Measurements from ENCODE around the gene PACRG. TPM values are rescaled to one million over a fixed set of nuclear protein-coding genes. Genes with fewer than 3 reads are reported as not detected.

Gene PACRG
- polyA plus RNA-seq, 3 donors = not detected

GRCh38 chr6:162709431-162709830 is 18.3 kb upstream of the PACRG start:
- H3K4me1 Mint-ChIP-seq = peaks cover 16% of the 10 kb centered on the region

GRCh38 chr6:162710419-162710818 is 17.4 kb upstream of the PACRG start:
- no peak overlapping the region for H3K4me3 ChIP-seq (replicated peaks in 1 of 3; ENCODE audit: low read depth in 2 of 3, low read length in 3 of 3)
- H4K20me1 ChIP-seq (ENCODE audit: insufficient read depth, low read length) = no peaks in the 10 kb centered on the region
- H3K9me3 ChIP-seq (replicated peaks in 1 of 2; ENCODE audit: control insufficient read depth in 1 of 2, insufficient read depth in 1 of 2, low read length in 2 of 2) = no peaks in the 10 kb centered on the region
- Mint-ChIP-seq H3K27me3 (ENCODE audit: low read depth in 3 of 3) (peaks cover 0 to 2% (median 0%) of the 10 kb centered on the region in 3 donors), H3K4me1 (peaks cover 16% of the 10 kb centered on the region), H3K27ac (no peak overlapping the region), H3K9me3 (peaks cover 0 to 3% (median 0%) of the 10 kb centered on the region in 7 donors), H3K36me3 (no peaks in the 10 kb centered on the region), H3K4me3 (no peak overlapping the region)
- H3K79me2 ChIP-seq (ENCODE audit: insufficient read depth, low read length) = no peaks in the 10 kb centered on the region
- intact Hi-C loops (cut with micrococcal nuclease) = no loop called here
- H3K4me1 ChIP-seq (ENCODE audit: control insufficient read depth in 1 of 2, insufficient read depth in 2 of 2, low read length in 2 of 2) = peaks cover 0 to 11% of the 10 kb centered on the region in 2 donors
- H3K4me2 ChIP-seq (replicated peaks; ENCODE audit: extremely low read depth, low read length, poor library complexity, severe bottlenecking) = no peak overlapping the region
- H3K36me3 ChIP-seq (replicated peaks in 1 of 2; ENCODE audit: control insufficient read depth in 1 of 2, insufficient read depth in 2 of 2, low read length in 2 of 2) = no peaks in the 10 kb centered on the region
- no peak overlapping the region for H2AFZ ChIP-seq (ENCODE audit: insufficient read depth, low read depth, low read length, poor library complexity, severe bottlenecking)
- H3K27ac ChIP-seq (ENCODE audit: low read depth in 1 of 2, low read length in 2 of 2) = no peak overlapping the region
- no peaks in the 10 kb centered on the region for H3K27me3 ChIP-seq (ENCODE audit: control insufficient read depth in 2 of 2, insufficient read depth in 2 of 2, low read length in 2 of 2)
- no peak overlapping the region for H3K9ac ChIP-seq (ENCODE audit: insufficient read depth, low read length, poor library complexity, severe bottlenecking)
- DNase-seq = no peak
- WGBS (ENCODE audit: insufficient coverage) = no CpG with 5 or more reads among the region's 1 CpG
- TF ChIP-seq, protein P1, sequence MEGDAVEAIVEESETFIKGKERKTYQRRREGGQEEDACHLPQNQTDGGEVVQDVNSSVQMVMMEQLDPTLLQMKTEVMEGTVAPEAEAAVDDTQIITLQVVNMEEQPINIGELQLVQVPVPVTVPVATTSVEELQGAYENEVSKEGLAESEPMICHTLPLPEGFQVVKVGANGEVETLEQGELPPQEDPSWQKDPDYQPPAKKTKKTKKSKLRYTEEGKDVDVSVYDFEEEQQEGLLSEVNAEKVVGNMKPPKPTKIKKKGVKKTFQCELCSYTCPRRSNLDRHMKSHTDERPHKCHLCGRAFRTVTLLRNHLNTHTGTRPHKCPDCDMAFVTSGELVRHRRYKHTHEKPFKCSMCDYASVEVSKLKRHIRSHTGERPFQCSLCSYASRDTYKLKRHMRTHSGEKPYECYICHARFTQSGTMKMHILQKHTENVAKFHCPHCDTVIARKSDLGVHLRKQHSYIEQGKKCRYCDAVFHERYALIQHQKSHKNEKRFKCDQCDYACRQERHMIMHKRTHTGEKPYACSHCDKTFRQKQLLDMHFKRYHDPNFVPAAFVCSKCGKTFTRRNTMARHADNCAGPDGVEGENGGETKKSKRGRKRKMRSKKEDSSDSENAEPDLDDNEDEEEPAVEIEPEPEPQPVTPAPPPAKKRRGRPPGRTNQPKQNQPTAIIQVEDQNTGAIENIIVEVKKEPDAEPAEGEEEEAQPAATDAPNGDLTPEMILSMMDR (IDR thresholded peaks at IDR 0.05) = no peak

More at GRCh38 chr6:162709431-162709830, 18.3 kb upstream of the PACRG start:
- Mint-ChIP-seq H3K36me3 (no peaks in the 10 kb centered on the region), H3K4me3 (no peak overlapping the region), H3K27me3 (ENCODE audit: low read depth in 3 of 3) (no peaks in the 10 kb centered on the region), H3K27ac (no peak overlapping the region), H3K9me3 (peaks cover 0 to 3% (median 0%) of the 10 kb centered on the region in 7 donors)
- no peaks in the 10 kb centered on the region for H3K79me2 ChIP-seq (ENCODE audit: insufficient read depth, low read length)
- no peak overlapping the region for H2AFZ ChIP-seq (ENCODE audit: insufficient read depth, low read depth, low read length, poor library complexity, severe bottlenecking)
- no peaks in the 10 kb centered on the region for H4K20me1 ChIP-seq (ENCODE audit: insufficient read depth, low read length)
- H3K36me3 ChIP-seq (replicated peaks in 1 of 2; ENCODE audit: control insufficient read depth in 1 of 2, insufficient read depth in 2 of 2, low read length in 2 of 2) = no peaks in the 10 kb centered on the region
- intact Hi-C loops (cut with micrococcal nuclease) = no loop called here
- H3K4me3 ChIP-seq (replicated peaks in 1 of 3; ENCODE audit: low read depth in 2 of 3, low read length in 3 of 3) = no peak overlapping the region
- WGBS (ENCODE audit: insufficient coverage) = 100% methylated on average over 1 of the region's 4 CpGs
- no peaks in the 10 kb centered on the region for H3K9me3 ChIP-seq (replicated peaks in 1 of 2; ENCODE audit: control insufficient read depth in 1 of 2, insufficient read depth in 1 of 2, low read length in 2 of 2)
- TF ChIP-seq, protein P1 (IDR thresholded peaks at IDR 0.05) = no peak
- H3K27me3 ChIP-seq (ENCODE audit: control insufficient read depth in 2 of 2, insufficient read depth in 2 of 2, low read length in 2 of 2) = no peaks in the 10 kb centered on the region
- no peak overlapping the region for H3K27ac ChIP-seq (ENCODE audit: low read depth in 1 of 2, low read length in 2 of 2)
- no peak overlapping the region for H3K9ac ChIP-seq (ENCODE audit: insufficient read depth, low read length, poor library complexity, severe bottlenecking)
- peaks cover 0 to 11% of the 10 kb centered on the region in 2 donors for H3K4me1 ChIP-seq (ENCODE audit: control insufficient read depth in 1 of 2, insufficient read depth in 2 of 2, low read length in 2 of 2)
- no peak overlapping the region for H3K4me2 ChIP-seq (replicated peaks; ENCODE audit: extremely low read depth, low read length, poor library complexity, severe bottlenecking)
- no peak for DNase-seq
